A673 (cell line): Measurements from ENCODE around the gene NFKBIE. TPM values are rescaled to one million over a fixed set of nuclear protein-coding genes. Genes with fewer than 3 reads are reported as not detected.
A peak's percentile ranks its signal among the peaks of the same experiment; 100 is the strongest.

Experiments
- BruUV-seq: library from RNA; stranded (reverse); fragments of 400-500 nt; replicated peaks from 2 replicates; lab custom pipeline; 2021; lab: Mats Ljungman, UMichigan
- CTCF ChIA-PET: fragments of 300-600 bp; sonication (Branson Sonifier 250); formaldehyde crosslinking; loops from one replicate; lab custom pipeline; 2022; ENCODE audit warnings: antibody characterized with exemption; lab: Charles Lee
- POLR2A ChIA-PET: fragments of 300-600 bp; sonication (Branson Sonifier 250); formaldehyde crosslinking; loops from one replicate; lab custom pipeline; 2022; ENCODE audit warnings: antibody characterized with exemption; ENCODE audit not compliant: low non-redundant PET; lab: Charles Lee
- DNase-seq: peaks from one replicate; pipeline ENCODE4 v3.0.0-alpha.2; 2015; ENCODE audit warnings: low spot score
- H3K27ac ChIP-seq: fragments of 200-600 bp; sonication (generic); 2 replicates; pipeline ENCODE4 v1.5.1; 2016; ENCODE audit warnings: mixed run types, low read depth, mild to moderate bottlenecking, mixed read lengths, antibody characterized with exemption, low read length; ENCODE audit not compliant: poor library complexity, severe bottlenecking
- H3K27me3 ChIP-seq: fragments of 200-600 bp; sonication (generic); replicated peaks from 2 replicates; pipeline ENCODE4 v1.6.1; 2017; ENCODE audit warnings: mixed run types, low read depth, mild to moderate bottlenecking, mixed read lengths, antibody characterized with exemption, low read length; ENCODE audit not compliant: insufficient read depth, poor library complexity
- H3K36me3 ChIP-seq: fragments of 200-600 bp; sonication (generic); 2 replicates; pipeline ENCODE4 v1.6.1; 2016; ENCODE audit warnings: mixed run types, mild to moderate bottlenecking, mixed read lengths, antibody characterized with exemption, low read length; ENCODE audit not compliant: insufficient read depth, poor library complexity, severe bottlenecking
- H3K4me1 ChIP-seq: fragments of 200-600 bp; sonication (generic); 2 replicates; pipeline ENCODE4 v1.6.1; 2017; ENCODE audit warnings: mixed run types, mild to moderate bottlenecking, mixed read lengths, antibody characterized with exemption, low read length; ENCODE audit not compliant: insufficient read depth, poor library complexity, severe bottlenecking
- H3K4me3 ChIP-seq: fragments of 200-600 bp; sonication (generic); 2 replicates; pipeline ENCODE4 v1.5.1; 2016; ENCODE audit warnings: low read depth, mixed run types, mild to moderate bottlenecking, mixed read lengths, low read length; ENCODE audit not compliant: poor library complexity, severe bottlenecking
- H3K9me3 ChIP-seq: fragments of 200-600 bp; sonication (generic); 2 replicates; pipeline ENCODE4 v1.6.1; 2016; ENCODE audit warnings: mixed run types, low read depth, mild to moderate bottlenecking, mixed read lengths, antibody characterized with exemption, low read length; ENCODE audit not compliant: poor library complexity, severe bottlenecking
- EZH2 ChIP-seq: fragments of 200-600 bp; sonication (generic); IDR thresholded peaks from 2 replicates; pipeline ENCODE4 v1.6.1; 2017; ENCODE audit warnings: borderline replicate concordance, low read depth, mild to moderate bottlenecking, mixed read lengths, antibody characterized with exemption, low read length; ENCODE audit not compliant: poor library complexity, severe bottlenecking
- intact Hi-C: fragments of 100-400 bp; cut with micrococcal nuclease; formaldehyde crosslinking; loops from one replicate; pipeline ENCODE4 v1.10.0; 2022; ENCODE audit not compliant: unreplicated experiment
- total RNA-seq: library from RNA; stranded (reverse); gene quantifications from 2 replicates; pipeline ENCODE4 v1.2.3, GENCODE V29; 2021
- TF ChIP-seq, protein P1 (sequence below): fragments of 300-800, 200-600 bp; sonication (generic); conservative IDR thresholded peaks from 2 replicates; pipeline ENCODE4 v1.5.1; 2017; ENCODE audit warnings: low read depth, mild to moderate bottlenecking, antibody characterized with exemption, low read length, moderate library complexity, mixed read lengths

Gene NFKBIE
- total RNA-seq, 1 experiment from 2014 or later = 5.2 TPM

DNA sequence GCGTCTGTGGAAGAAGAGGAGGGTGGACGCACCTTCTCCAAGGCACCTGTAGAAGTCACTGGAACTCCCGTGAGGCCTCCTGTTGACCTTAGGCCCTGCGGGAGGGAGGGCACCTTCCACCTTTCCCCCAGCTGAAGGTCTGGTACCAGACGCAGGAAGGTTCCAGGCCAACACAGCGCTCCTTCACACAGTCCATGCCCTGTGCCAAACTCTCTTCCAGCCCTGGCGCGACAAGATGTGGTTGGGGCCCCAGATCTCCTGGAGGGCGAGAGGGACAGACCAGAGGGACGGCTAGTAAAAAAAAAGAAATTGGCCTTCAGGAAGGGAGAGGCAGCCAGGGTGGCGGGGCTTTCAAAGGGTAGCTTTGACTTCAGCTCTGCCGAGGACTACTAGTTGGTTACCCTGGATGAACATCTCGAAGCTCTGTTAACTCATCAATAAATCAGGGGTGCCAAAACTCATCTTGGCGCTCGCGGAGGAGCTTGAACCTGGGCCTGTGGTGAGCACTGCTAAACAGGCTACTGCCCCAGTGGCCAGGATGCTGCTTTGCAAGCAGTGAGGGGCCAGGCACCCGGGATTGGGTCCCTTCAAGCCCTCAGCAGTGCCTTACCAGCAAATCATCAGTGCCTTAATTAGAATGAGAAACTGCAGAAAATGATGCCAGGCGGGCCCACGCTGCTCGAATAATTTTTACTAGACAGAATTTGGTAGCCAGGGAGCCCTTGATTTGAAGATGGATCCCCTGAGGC, 32.9 kb upstream of the NFKBIE start:
- CTCF ChIA-PET = interaction anchor here (1.4 kb wide), 1 partner anchor 15 kb away, joined by 4 read pairs; the partner anchor contains the start of gene AARS2
- POLR2A ChIA-PET = no interaction called here
- Histone ChIP-seq H3K27me3 (peaks cover 24% of the 10 kb centered on the region), H3K27ac (no peak overlapping the region), H3K4me3 (peak overlapping the region; percentile 52), H3K36me3 (peaks cover 26% of the 10 kb centered on the region), H3K9me3 (no peaks in the 10 kb centered on the region), H3K4me1 (no peaks in the 10 kb centered on the region)
- intact Hi-C loops = no loop called here
- DNase-seq = no peak
- TF ChIP-seq EZH2 = no peak
- TF ChIP-seq, protein P1, sequence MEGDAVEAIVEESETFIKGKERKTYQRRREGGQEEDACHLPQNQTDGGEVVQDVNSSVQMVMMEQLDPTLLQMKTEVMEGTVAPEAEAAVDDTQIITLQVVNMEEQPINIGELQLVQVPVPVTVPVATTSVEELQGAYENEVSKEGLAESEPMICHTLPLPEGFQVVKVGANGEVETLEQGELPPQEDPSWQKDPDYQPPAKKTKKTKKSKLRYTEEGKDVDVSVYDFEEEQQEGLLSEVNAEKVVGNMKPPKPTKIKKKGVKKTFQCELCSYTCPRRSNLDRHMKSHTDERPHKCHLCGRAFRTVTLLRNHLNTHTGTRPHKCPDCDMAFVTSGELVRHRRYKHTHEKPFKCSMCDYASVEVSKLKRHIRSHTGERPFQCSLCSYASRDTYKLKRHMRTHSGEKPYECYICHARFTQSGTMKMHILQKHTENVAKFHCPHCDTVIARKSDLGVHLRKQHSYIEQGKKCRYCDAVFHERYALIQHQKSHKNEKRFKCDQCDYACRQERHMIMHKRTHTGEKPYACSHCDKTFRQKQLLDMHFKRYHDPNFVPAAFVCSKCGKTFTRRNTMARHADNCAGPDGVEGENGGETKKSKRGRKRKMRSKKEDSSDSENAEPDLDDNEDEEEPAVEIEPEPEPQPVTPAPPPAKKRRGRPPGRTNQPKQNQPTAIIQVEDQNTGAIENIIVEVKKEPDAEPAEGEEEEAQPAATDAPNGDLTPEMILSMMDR = no peak
- BruUV-seq = no TSS peak

GRCh38 chr6:44297063-44298038, 32.0 kb upstream of the NFKBIE start:
- H3K27me3 ChIP-seq = peaks cover 30% of the 10 kb centered on the region
- H3K27ac ChIP-seq = no peak overlapping the region
- ChIA-PET POLR2A (no interaction called here), CTCF (interaction anchor here (1.4 kb wide), 1 partner anchor 16 kb away, joined by 4 read pairs; the partner anchor contains the start of gene AARS2)
- no peaks in the 10 kb centered on the region for H3K4me1 ChIP-seq
- BruUV-seq = no TSS peak
- peak; percentile 62 for DNase-seq
- H3K4me3 ChIP-seq = peak overlapping the region; percentile 52
- intact Hi-C loops = no loop called here
- H3K36me3 ChIP-seq = peaks cover 17% of the 10 kb centered on the region
- no peaks in the 10 kb centered on the region for H3K9me3 ChIP-seq
- TF ChIP-seq, protein P1 = no peak
- TF ChIP-seq EZH2 = no peak
